AG09309 (cell line): Measurements from ENCODE around the gene AGAP1.

Experiments
- DNase-seq: peaks from one replicate; pipeline ENCODE4 v3.0.0-alpha.2; 2010; ENCODE audit warnings: low read depth
- H3K4me3 ChIP-seq: 2 replicates; pipeline ENCODE4 v1.5.1; 2011; ENCODE audit warnings: mild to moderate bottlenecking, low read depth, low read length, moderate library complexity; ENCODE audit not compliant: control insufficient read depth
- CTCF ChIP-seq: IDR thresholded peaks from 2 replicates; pipeline ENCODE4 v1.5.1; 2011; ENCODE audit warnings: mild to moderate bottlenecking, low read depth, low read length, inconsistent platforms; ENCODE audit not compliant: insufficient read depth, control insufficient read depth; ENCODE audit errors: missing control alignments

The AGAP1 gene

GRCh38 chr2:235811446-235812184 lies 317.8 kb downstream of the AGAP1 start:
- no peak overlapping the region for H3K4me3 ChIP-seq
- DNase-seq, result no peak
- no peak for TF ChIP-seq CTCF

- no peak for DNase-seq
- H3K4me3 ChIP-seq, result no peak overlapping the region
- no peak for TF ChIP-seq CTCF
Observed at GRCh38 chr2:235812185-235812665, 318.4 kb downstream of the AGAP1 start.

- no peak overlapping the region for H3K4me3 ChIP-seq
- no peak for TF ChIP-seq CTCF
- no peak for DNase-seq
Observed at GRCh38 chr2:235813398-235813797, 319.6 kb downstream of the AGAP1 start.

GRCh38 chr2:235820571-235820970 lies 326.7 kb downstream of the AGAP1 start:
- TF ChIP-seq CTCF, result no peak
- H3K4me3 ChIP-seq, result no peak overlapping the region
- no peak for DNase-seq

GRCh38 chr2:235824331-235824730 lies 330.5 kb downstream of the AGAP1 start:
- DNase-seq, result no peak
- no peak for TF ChIP-seq CTCF

GRCh38 chr2:235825946-235826345 lies 332.1 kb downstream of the AGAP1 start:
- H3K4me3 ChIP-seq, result no peak overlapping the region
- no peak for TF ChIP-seq CTCF

More at GRCh38 chr2:235824331-235824730, 330.5 kb downstream of the AGAP1 start:
- no peak overlapping the region for H3K4me3 ChIP-seq

More at GRCh38 chr2:235825946-235826345, 332.1 kb downstream of the AGAP1 start:
- no peak for DNase-seq
